ENCODE measurements around the gene KRT20. TPM values are rescaled to one million over a fixed set of nuclear protein-coding genes. Genes with fewer than 3 reads are reported as not detected.

Gene KRT20
- total RNA-seq, 4 donors from 2014 or later: 207 to 797 (median 735) TPM

GRCh38 chr17:40849723-40850122, 35.3 kb downstream of the KRT20 start:
- Histone ChIP-seq H3K9me3 (no peaks in the 10 kb centered on the region), H3K4me1 (peaks cover 0 to 8% (median 3%) of the 10 kb centered on the region in 4 donors), H3K36me3 (no peaks in the 10 kb centered on the region), H3K27me3 (peaks cover 18% of the 10 kb centered on the region), H3K27ac (no peak overlapping the region), H3K4me3 (no peak overlapping the region)
- WGBS, 2 donors (ENCODE audit: low coverage in 1 of 2): 81 to 88% methylated on average over 4 of the region's 4 CpGs
- TF ChIP-seq POLR2AphosphoS5 (IDR thresholded peaks at IDR 0.05) (no peak), EP300 (IDR thresholded peaks at IDR 0.05; ENCODE audit: low read depth) (no peak), POLR2A (IDR thresholded peaks at IDR 0.05) (no peak), CTCF (IDR thresholded peaks at IDR 0.05) (no peak)
- in situ Hi-C loops (cut with MboI; ENCODE audit: low pct_ligation_motif_present in 1 of 4, low pct_unique_long_range_greater_than_20kb in 1 of 4, low sequenced_read_pairs in 3 of 4): no loop called here
- intact Hi-C loops (cut with DNase I; ENCODE audit: low total_unique reads): no loop called here
- no peak for DNase-seq

- intact Hi-C loops (cut with DNase I; ENCODE audit: low total_unique reads): no loop called here
- Histone ChIP-seq H3K36me3 (no peaks in the 10 kb centered on the region), H3K27ac (no peak overlapping the region), H3K9me3 (no peaks in the 10 kb centered on the region), H3K27me3 (peaks cover 25% of the 10 kb centered on the region), H3K4me3 (no peak overlapping the region), H3K4me1 (peaks cover 0 to 6% (median 3%) of the 10 kb centered on the region in 4 donors)
- in situ Hi-C loops (cut with MboI; ENCODE audit: low pct_ligation_motif_present in 1 of 4, low pct_unique_long_range_greater_than_20kb in 1 of 4, low sequenced_read_pairs in 3 of 4): no loop called here
- DNase-seq: no peak
- TF ChIP-seq CTCF (IDR thresholded peaks at IDR 0.05): no peak
- TF ChIP-seq POLR2A (IDR thresholded peaks at IDR 0.05): no peak
- TF ChIP-seq EP300 (IDR thresholded peaks at IDR 0.05; ENCODE audit: low read depth): no peak
- TF ChIP-seq POLR2AphosphoS5 (IDR thresholded peaks at IDR 0.05): no peak
- 81% methylated on average over 1 of the region's 1 CpG; no CpG with 5 or more reads in 1 of the 2 donors for WGBS, 2 donors (ENCODE audit: low coverage in 1 of 2)
Observed at GRCh38 chr17:40848583-40849235, 36.3 kb downstream of the KRT20 start.

- DNase-seq: no peak
- no peak overlapping the region for H3K27ac ChIP-seq
- no peaks in the 10 kb centered on the region for H3K9me3 ChIP-seq
- no peaks in the 10 kb centered on the region for H3K4me1 ChIP-seq
- H3K27me3 ChIP-seq: peaks cover 36% of the 10 kb centered on the region
- no peak overlapping the region for H3K4me3 ChIP-seq
- in situ Hi-C loops (cut with MboI; ENCODE audit: low pct_ligation_motif_present in 1 of 4, low pct_unique_long_range_greater_than_20kb in 1 of 4, low sequenced_read_pairs in 3 of 4) (no loop called here), intact Hi-C loops (cut with DNase I; ENCODE audit: low total_unique reads) (no loop called here)
- no peaks in the 10 kb centered on the region for H3K36me3 ChIP-seq
- WGBS, 2 donors (ENCODE audit: low coverage in 1 of 2): 67 to 91% methylated on average over 1 of the region's 1 CpG
- no peak for TF ChIP-seq EP300 (IDR thresholded peaks at IDR 0.05; ENCODE audit: low read depth)
- no peak for TF ChIP-seq CTCF (IDR thresholded peaks at IDR 0.05)
- TF ChIP-seq POLR2AphosphoS5 (IDR thresholded peaks at IDR 0.05): no peak
- TF ChIP-seq POLR2A (IDR thresholded peaks at IDR 0.05): no peak
Observed at GRCh38 chr17:40846515-40847144, 38.4 kb downstream of the KRT20 start.

DNA sequence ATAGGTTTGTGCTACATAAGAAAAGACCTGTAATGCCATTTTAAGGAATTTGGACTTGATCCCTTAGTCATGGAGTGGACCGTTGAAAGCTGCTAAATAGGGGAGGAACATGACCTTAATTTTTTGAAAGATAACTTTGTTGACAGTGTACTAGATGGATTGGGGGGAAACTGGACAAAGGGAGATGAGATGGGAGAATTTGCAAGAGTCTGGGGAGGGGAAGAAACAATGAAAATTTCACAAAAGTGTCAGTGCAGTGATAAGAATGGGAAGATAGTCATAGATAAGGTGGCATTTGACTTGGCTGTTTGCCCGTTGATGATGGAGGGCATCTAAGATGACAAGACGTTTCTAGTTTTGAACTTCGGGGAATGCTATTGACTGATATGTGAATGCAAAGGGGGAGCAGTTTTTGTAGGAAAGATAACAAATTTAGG, 40.4 kb downstream of the KRT20 start:
- no peak for TF ChIP-seq EP300 (IDR thresholded peaks at IDR 0.05; ENCODE audit: low read depth)
- no peak for TF ChIP-seq CTCF (IDR thresholded peaks at IDR 0.05)
- TF ChIP-seq POLR2AphosphoS5 (IDR thresholded peaks at IDR 0.05): no peak
- no peak for TF ChIP-seq POLR2A (IDR thresholded peaks at IDR 0.05)
- Histone ChIP-seq H3K27me3 (peaks cover 30% of the 10 kb centered on the region), H3K27ac (no peak overlapping the region), H3K36me3 (no peaks in the 10 kb centered on the region), H3K4me1 (no peaks in the 10 kb centered on the region), H3K9me3 (no peaks in the 10 kb centered on the region), H3K4me3 (no peak overlapping the region)
- WGBS, 2 donors (ENCODE audit: low coverage in 1 of 2): 56 to 80% methylated on average over 4 of the region's 4 CpGs
- in situ Hi-C loops (cut with MboI; ENCODE audit: low pct_ligation_motif_present in 1 of 4, low pct_unique_long_range_greater_than_20kb in 1 of 4, low sequenced_read_pairs in 3 of 4): no loop called here
- DNase-seq: no peak
- intact Hi-C loops (cut with DNase I; ENCODE audit: low total_unique reads): no loop called here
